B cell (primary cell): Measurements from ENCODE around the gene RNF181. TPM values are rescaled to one million over a fixed set of nuclear protein-coding genes. Genes with fewer than 3 reads are reported as not detected.

Source experiments
- ATAC-seq: fragments of 200-7000 bp; cut with Tn5 transposase; one replicate; pipeline ENCODE4 v1.10.0; 2021; ENCODE audit warnings: low read depth, mild to moderate bottlenecking, moderate number of reproducible peaks, moderate library complexity
- CTCF ChIA-PET: fragments of 350-600 bp; sonication (Branson Sonifier 250); formaldehyde crosslinking; loops from one replicate; lab custom pipeline; 2021; ENCODE audit warnings: antibody characterized with exemption, inconsistent platforms; lab: Charles Lee
- POLR2A ChIA-PET: fragments of 350-600 bp; sonication (Branson Sonifier 250); formaldehyde crosslinking; loops from one replicate; lab custom pipeline; 2021; ENCODE audit warnings: antibody characterized with exemption; lab: Charles Lee
- DNase-seq: peaks from one replicate; pipeline ENCODE4 v3.0.0; 2013
- H2AFZ ChIP-seq: 2 replicates; pipeline ENCODE4 v1.6.1; 2012; ENCODE audit warnings: mild to moderate bottlenecking, low read depth, low read length; ENCODE audit not compliant: insufficient read depth, poor library complexity, severe bottlenecking
- H3K27ac ChIP-seq, 2 donors: 1 replicate in 1 of 2; 2 replicates in 1 of 2; pipeline ENCODE4 v1.5.1; 2012 to 2013; ENCODE audit warnings: low read length in 2 of 2, mild to moderate bottlenecking in 2 of 2, moderate library complexity in 1 of 2
- H3K27me3 ChIP-seq, 4 experiments: fragments of 200-600 bp in 1 of 4; sonication (generic) in 1 of 4; replicated peaks in 1 of 4; 1 replicate in 2 of 4; 2 replicates in 2 of 4; pipeline versions ENCODE4 v1.6.1 to v1.7.0; 2013 to 2016; ENCODE audit warnings: low read length in 3 of 4, mild to moderate bottlenecking in 2 of 4, mixed read lengths in 1 of 4, moderate library complexity in 1 of 4; ENCODE audit not compliant: insufficient read depth in 4 of 4, control insufficient read depth in 3 of 4; ENCODE audit errors: control extremely low read depth in 1 of 4
- H3K36me3 ChIP-seq, 2 experiments: replicated peaks in 1 of 2; 1 replicate in 1 of 2; 2 replicates in 1 of 2; pipeline versions ENCODE4 v1.6.1 to v1.7.1; 2013; ENCODE audit warnings: low read length in 1 of 2; ENCODE audit not compliant: insufficient read depth in 2 of 2, control insufficient read depth in 1 of 2; ENCODE audit errors: control extremely low read depth in 1 of 2, extremely low read depth in 1 of 2
- H3K4me1 ChIP-seq, 2 donors: fragments of 200-600 bp in 1 of 2; sonication (generic) in 1 of 2; 1 replicate in 1 of 2; 2 replicates in 1 of 2; pipeline versions ENCODE4 v1.5.1 to v1.6.1; 2013 to 2017; ENCODE audit warnings: low read length in 2 of 2; ENCODE audit not compliant: control insufficient read depth in 2 of 2, insufficient read depth in 2 of 2
- H3K4me2 ChIP-seq: replicated peaks from 2 replicates; pipeline ENCODE3; 2012; ENCODE audit warnings: mild to moderate bottlenecking, low read depth, low read length; ENCODE audit not compliant: poor library complexity, severe bottlenecking
- H3K4me3 ChIP-seq, 5 experiments: fragments of 200-600 bp in 1 of 5; sonication (generic) in 1 of 5; 1 replicate in 3 of 5; 2 replicates in 2 of 5; pipeline versions ENCODE4 v1.5.1 to v1.7.0; 2011 to 2016; ENCODE audit warnings: low read length in 4 of 5, mild to moderate bottlenecking in 4 of 5, low read depth in 2 of 5, control low read depth in 1 of 5, moderate library complexity in 1 of 5; ENCODE audit not compliant: insufficient read depth in 1 of 5; ENCODE audit errors: control extremely low read depth in 1 of 5, extremely low read depth in 1 of 5
- H3K79me2 ChIP-seq: fragments of 200-600 bp; sonication (generic); one replicate; pipeline ENCODE4 v1.6.0; 2016; ENCODE audit warnings: low read length; ENCODE audit not compliant: control insufficient read depth, insufficient read depth
- H3K9ac ChIP-seq: fragments of 200-600 bp; sonication (generic); 2 replicates; pipeline ENCODE4 v1.6.1; 2017; ENCODE audit warnings: mild to moderate bottlenecking, low read length, moderate library complexity
- H3K9me3 ChIP-seq, 3 donors: one replicate each; pipeline versions ENCODE4 v1.6.1 to v1.7.1; 2013; ENCODE audit warnings: low read length in 2 of 3; ENCODE audit not compliant: control insufficient read depth in 2 of 3, insufficient read depth in 1 of 3; ENCODE audit errors: control extremely low read depth in 1 of 3
- H4K20me1 ChIP-seq: 2 replicates; pipeline ENCODE4 v1.6.0; 2012; ENCODE audit warnings: mild to moderate bottlenecking, low read length; ENCODE audit not compliant: insufficient read depth, control insufficient read depth, poor library complexity, severe bottlenecking
- H3K27ac Mint-ChIP-seq: one replicate; pipeline ENCODE4 v1.8.0; 2021; ENCODE audit warnings: mixed read lengths
- H3K27me3 Mint-ChIP-seq: one replicate; pipeline ENCODE4 v1.8.0; 2021; ENCODE audit warnings: mixed read lengths
- H3K4me1 Mint-ChIP-seq: one replicate; pipeline ENCODE4 v1.8.0; 2021; ENCODE audit warnings: mixed read lengths
- H3K4me3 Mint-ChIP-seq: one replicate; pipeline ENCODE4 v1.8.0; 2021; ENCODE audit warnings: mixed read lengths
- H3K9me3 Mint-ChIP-seq: one replicate; pipeline ENCODE4 v1.8.0; 2022; ENCODE audit warnings: mixed read lengths; ENCODE audit not compliant: insufficient read depth
- CTCF ChIP-seq: fragments of 200-600 bp; IDR thresholded peaks from one replicate; pipeline ENCODE4 v1.8.0; 2022; ENCODE audit warnings: antibody characterized with exemption, mild to moderate bottlenecking
- EZH2 ChIP-seq: IDR thresholded peaks from 2 replicates; pipeline ENCODE4 v1.6.1; 2012; ENCODE audit warnings: borderline replicate concordance, low read depth, mild to moderate bottlenecking, moderate library complexity, low read length; ENCODE audit not compliant: insufficient read depth, poor library complexity, severe bottlenecking
- WGBS: methylation state at CpG from one replicate; pipeline ENCODE4 v1.1.5; 2013; ENCODE audit warnings: missing lambda C conversion rate; ENCODE audit not compliant: insufficient coverage; 5-methylcytosine and 5-hydroxymethylcytosine counted together
- intact Hi-C: fragments of 100-400 bp; cut with micrococcal nuclease; formaldehyde crosslinking; loops from one replicate; pipeline ENCODE4 v1.10.0; 2022
- polyA plus RNA-seq: library from polyadenylated mRNA; depleted of rRNA; stranded (reverse); fragments of >200 nt; gene quantifications from 2 replicates; pipeline ENCODE4 v1.2.3, GENCODE V29; 2012
- total RNA-seq, 2 donors: library from RNA; stranded (reverse); fragments of 120-200 nt in 1 of 2; gene quantifications; 1 replicate in 1 of 2; 2 replicates in 1 of 2; pipeline versions ENCODE4 v1.2.3 to v1.2.4, GENCODE V29; 2013 to 2022

RNF181 gene
- total and polyA plus RNA-seq, 2 donors (not counting 1 experiment from before 2014, with no cell fraction given): 76.6 to 151 TPM

GRCh38 chr2:85642725-85643124 lies 47.2 kb downstream of the RNF181 start:
- no peak overlapping the region for H3K27ac ChIP-seq
- Mint-ChIP-seq H3K4me3 (no peak overlapping the region), H3K4me1 (peaks cover 5% of the 10 kb centered on the region), H3K27ac (no peak overlapping the region), H3K9me3 (no peaks in the 10 kb centered on the region), H3K27me3 (no peaks in the 10 kb centered on the region)
- H3K9ac ChIP-seq: no peak overlapping the region
- H2AFZ ChIP-seq: no peak overlapping the region
- no peaks in the 10 kb centered on the region for H3K9me3 ChIP-seq
- WGBS: no CpG with 5 or more reads among the region's 3 CpGs
- H3K4me1 ChIP-seq: peaks cover 6 to 9% of the 10 kb centered on the region in 2 donors
- CTCF ChIA-PET: interaction anchor here (0.7 to 4.1 kb wide), 2 partner anchors 6 to 269 kb away, joined by 3 to 22 read pairs; no protein-coding TSS in a partner anchor
- TF ChIP-seq CTCF: no peak
- no peak for TF ChIP-seq EZH2
- H3K27me3 ChIP-seq: no peaks in the 10 kb centered on the region
- peaks cover 17% of the 10 kb centered on the region for H3K79me2 ChIP-seq
- ATAC-seq (no peak), DNase-seq (no peak)
- intact Hi-C loops: no loop called here
- peaks cover 10 to 93% of the 10 kb centered on the region in 2 experiments for H3K36me3 ChIP-seq
- H3K4me3 ChIP-seq: no peak overlapping the region
- H3K4me2 ChIP-seq: no peak overlapping the region
- H4K20me1 ChIP-seq: peaks cover 16% of the 10 kb centered on the region
- POLR2A ChIA-PET: no interaction called here

GRCh38 chr2:85644909-85645308 lies 49.4 kb downstream of the RNF181 start:
- TF ChIP-seq EZH2 (no peak), CTCF (no peak)
- no peak overlapping the region for H3K4me2 ChIP-seq
- no peak overlapping the region for H3K4me3 ChIP-seq
- H4K20me1 ChIP-seq: peaks cover 29% of the 10 kb centered on the region
- ChIA-PET POLR2A (no interaction called here), CTCF (interaction anchor here (3.0 to 4.1 kb wide), 2 partner anchors 9 to 63 kb away, joined by 10 to 22 read pairs; no protein-coding TSS in a partner anchor)
- no peak for DNase-seq
- Mint-ChIP-seq H3K4me1 (peaks cover 22% of the 10 kb centered on the region), H3K27me3 (no peaks in the 10 kb centered on the region), H3K9me3 (no peaks in the 10 kb centered on the region), H3K4me3 (no peak overlapping the region), H3K27ac (no peak overlapping the region)
- intact Hi-C loops: no loop called here
- ATAC-seq: no peak
- over 99% methylated on average over 6 of the region's 8 CpGs for WGBS
- peaks cover 18 to 26% of the 10 kb centered on the region in 2 donors for H3K4me1 ChIP-seq
- no peak overlapping the region for H3K9ac ChIP-seq
- peaks cover 7% of the 10 kb centered on the region for H3K79me2 ChIP-seq
- H3K27me3 ChIP-seq: no peaks in the 10 kb centered on the region
- no peaks in the 10 kb centered on the region for H3K9me3 ChIP-seq
- H3K27ac ChIP-seq: no peak overlapping the region
- no peak overlapping the region for H2AFZ ChIP-seq
- peaks cover 10 to 93% of the 10 kb centered on the region in 2 experiments for H3K36me3 ChIP-seq
